ENCODE data around the gene NFIB. TPM values are rescaled to one million over a fixed set of nuclear protein-coding genes. Genes with fewer than 3 reads are reported as not detected.

NFIB gene
- total RNA-seq, 1 experiment from 2014 or later: 35.1 TPM

DNA sequence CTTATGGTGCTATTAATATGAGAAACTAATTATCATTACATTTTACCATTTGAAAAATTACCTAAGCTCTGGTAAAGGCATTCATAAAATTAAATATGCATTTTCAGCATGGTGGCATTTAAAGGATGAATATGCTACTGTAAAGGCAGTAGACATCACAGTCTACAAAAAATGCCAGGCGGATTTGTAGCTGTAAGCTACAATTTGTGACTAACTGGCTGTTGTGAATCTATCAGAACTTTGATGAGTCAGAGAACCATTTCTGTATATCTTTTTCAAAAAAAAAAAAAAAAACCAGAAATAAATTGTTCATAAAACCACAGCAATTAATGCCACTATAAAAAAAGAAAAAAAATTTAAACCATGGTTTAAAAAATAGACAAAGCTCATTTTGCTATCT is 186.3 kb downstream of the NFIB start:
- H3K27ac ChIP-seq: no peak overlapping the region
- no peak for DNase-seq
- intact Hi-C loops (cut with micrococcal nuclease; ENCODE audit: unreplicated experiment): no loop called here
- BruUV-seq (replicated peaks): no TSS peak
- H4K20me1 ChIP-seq (ENCODE audit: insufficient read depth): no peaks in the 10 kb centered on the region
- ChIA-PET POLR2A (ENCODE audit: unreplicated experiment) (interaction anchor here (0.5 kb wide), 1 partner anchor 285 kb away, joined by 6 read pairs; no protein-coding TSS in a partner anchor), CTCF (no interaction called here)
- H3K27me3 ChIP-seq (ENCODE audit: insufficient read depth, low read depth): no peaks in the 10 kb centered on the region
- no peak overlapping the region for H2AFZ ChIP-seq
- H3K4me3 ChIP-seq: no peak overlapping the region
- H3F3A ChIP-seq (ENCODE audit: insufficient read depth, low read depth): no peaks in the 10 kb centered on the region
- H3K9me2 ChIP-seq (ENCODE audit: insufficient read depth): no peaks in the 10 kb centered on the region
- H3K4me1 ChIP-seq (replicated peaks; ENCODE audit: insufficient read depth): no peaks in the 10 kb centered on the region
- TF ChIP-seq, protein P1, sequence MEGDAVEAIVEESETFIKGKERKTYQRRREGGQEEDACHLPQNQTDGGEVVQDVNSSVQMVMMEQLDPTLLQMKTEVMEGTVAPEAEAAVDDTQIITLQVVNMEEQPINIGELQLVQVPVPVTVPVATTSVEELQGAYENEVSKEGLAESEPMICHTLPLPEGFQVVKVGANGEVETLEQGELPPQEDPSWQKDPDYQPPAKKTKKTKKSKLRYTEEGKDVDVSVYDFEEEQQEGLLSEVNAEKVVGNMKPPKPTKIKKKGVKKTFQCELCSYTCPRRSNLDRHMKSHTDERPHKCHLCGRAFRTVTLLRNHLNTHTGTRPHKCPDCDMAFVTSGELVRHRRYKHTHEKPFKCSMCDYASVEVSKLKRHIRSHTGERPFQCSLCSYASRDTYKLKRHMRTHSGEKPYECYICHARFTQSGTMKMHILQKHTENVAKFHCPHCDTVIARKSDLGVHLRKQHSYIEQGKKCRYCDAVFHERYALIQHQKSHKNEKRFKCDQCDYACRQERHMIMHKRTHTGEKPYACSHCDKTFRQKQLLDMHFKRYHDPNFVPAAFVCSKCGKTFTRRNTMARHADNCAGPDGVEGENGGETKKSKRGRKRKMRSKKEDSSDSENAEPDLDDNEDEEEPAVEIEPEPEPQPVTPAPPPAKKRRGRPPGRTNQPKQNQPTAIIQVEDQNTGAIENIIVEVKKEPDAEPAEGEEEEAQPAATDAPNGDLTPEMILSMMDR (conservative IDR thresholded peaks at IDR 0.05): no peak
- TF ChIP-seq EZH2 (IDR thresholded peaks at IDR 0.05; ENCODE audit: low read depth): no peak
- no peak overlapping the region for H3K4me2 ChIP-seq
- H3K79me2 ChIP-seq (ENCODE audit: low read depth): no peaks in the 10 kb centered on the region
- H3K9me3 ChIP-seq (ENCODE audit: insufficient read depth, low read depth): no peaks in the 10 kb centered on the region; the same call in 1 of the 2 replicates
- H3K36me3 ChIP-seq (ENCODE audit: low read depth): no peaks in the 10 kb centered on the region

DNA sequence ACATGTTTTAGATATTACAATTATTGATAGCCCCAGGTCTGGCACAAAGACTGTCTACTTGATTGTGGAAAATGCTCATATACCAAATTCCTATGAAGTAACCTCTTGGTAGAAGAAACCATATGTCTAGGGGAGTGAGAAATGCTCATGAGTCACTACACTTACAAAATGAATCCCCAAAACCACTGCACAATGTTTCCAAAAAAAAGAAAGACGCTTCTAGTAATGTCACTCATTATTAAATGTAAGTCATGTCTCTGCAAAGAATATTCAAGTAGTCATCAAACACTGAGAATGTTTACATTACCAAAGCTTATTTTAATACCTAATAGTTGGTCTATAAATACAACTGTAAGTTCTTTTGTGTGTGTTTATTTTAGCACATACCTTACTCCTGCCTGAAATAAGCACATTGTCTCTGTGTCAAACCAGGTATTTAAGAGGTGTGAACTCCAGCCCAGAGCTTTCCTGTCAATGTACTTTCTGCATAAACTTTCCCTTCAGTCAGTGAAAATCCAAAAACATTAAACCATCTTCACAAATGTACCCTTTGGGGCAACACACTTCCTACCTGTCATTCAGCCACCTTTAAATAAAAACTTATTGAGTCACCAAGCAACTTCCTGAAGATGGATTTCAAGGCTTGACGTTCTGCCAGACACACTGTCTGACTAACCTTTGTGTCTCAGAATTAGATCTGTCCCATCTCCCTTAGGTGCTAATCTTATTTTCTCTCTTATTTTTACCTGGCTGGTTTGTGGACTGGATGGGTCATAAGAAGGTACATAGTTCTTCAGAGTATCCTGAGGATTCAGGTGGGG is 194.0 kb downstream of the NFIB start:
- Histone ChIP-seq H4K20me1 (ENCODE audit: insufficient read depth) (no peaks in the 10 kb centered on the region), H2AFZ (no peak overlapping the region), H3K27ac (0 out of 2 replicates have a peak overlapping the region, but pooled peaks have one; percentile 9), H3K36me3 (ENCODE audit: low read depth) (peaks cover 9% of the 10 kb centered on the region; the same call in 1 of the 2 replicates), H3K4me3 (no peak overlapping the region), H3F3A (ENCODE audit: insufficient read depth, low read depth) (no peaks in the 10 kb centered on the region), H3K9me3 (ENCODE audit: insufficient read depth, low read depth) (no peaks in the 10 kb centered on the region), H3K9me2 (ENCODE audit: insufficient read depth) (no peaks in the 10 kb centered on the region), H3K27me3 (ENCODE audit: insufficient read depth, low read depth) (no peaks in the 10 kb centered on the region), H3K4me1 (replicated peaks; ENCODE audit: insufficient read depth) (peaks cover 9% of the 10 kb centered on the region; the same call in 1 of the 2 replicates), H3K4me2 (no peak overlapping the region), H3K79me2 (ENCODE audit: low read depth) (no peaks in the 10 kb centered on the region)
- no TSS peak for BruUV-seq (replicated peaks)
- intact Hi-C loops (cut with micrococcal nuclease; ENCODE audit: unreplicated experiment): no loop called here
- no peak for TF ChIP-seq EZH2 (IDR thresholded peaks at IDR 0.05; ENCODE audit: low read depth)
- TF ChIP-seq, protein P1 (conservative IDR thresholded peaks at IDR 0.05): no peak
- POLR2A ChIA-PET (ENCODE audit: unreplicated experiment): no interaction called here
- DNase-seq: no peak
- CTCF ChIA-PET: no interaction called here

DNA sequence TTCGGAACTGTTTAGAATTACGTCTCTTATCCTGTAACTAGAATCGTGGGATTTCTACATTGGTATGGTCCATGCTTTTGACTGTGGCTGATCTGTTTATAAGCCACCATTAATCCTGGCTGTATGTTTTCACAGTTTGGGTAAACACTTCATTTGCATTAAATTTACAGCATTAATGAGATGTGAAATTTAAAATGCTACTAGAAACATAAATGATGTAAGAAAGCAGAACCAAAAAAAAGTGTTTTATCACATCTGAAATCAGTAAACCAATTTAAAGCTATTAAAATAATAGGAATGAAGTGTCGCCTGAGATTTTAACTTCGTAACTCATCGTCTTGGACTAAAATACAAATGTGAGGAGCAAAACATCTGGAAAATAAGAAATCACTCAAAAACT is 201.7 kb downstream of the NFIB start:
- Histone ChIP-seq H3K27ac (no peak overlapping the region), H3K27me3 (ENCODE audit: insufficient read depth, low read depth) (no peaks in the 10 kb centered on the region), H2AFZ (no peak overlapping the region), H3K4me1 (replicated peaks; ENCODE audit: insufficient read depth) (no peaks in the 10 kb centered on the region), H3K36me3 (ENCODE audit: low read depth) (peaks cover 9% of the 10 kb centered on the region; the same call in 1 of the 2 replicates), H3K9me2 (ENCODE audit: insufficient read depth) (no peaks in the 10 kb centered on the region), H4K20me1 (ENCODE audit: insufficient read depth) (no peaks in the 10 kb centered on the region), H3F3A (ENCODE audit: insufficient read depth, low read depth) (no peaks in the 10 kb centered on the region), H3K4me2 (no peak overlapping the region), H3K9me3 (ENCODE audit: insufficient read depth, low read depth) (no peaks in the 10 kb centered on the region), H3K4me3 (no peak overlapping the region), H3K79me2 (ENCODE audit: low read depth) (no peaks in the 10 kb centered on the region)
- CTCF ChIA-PET: no interaction called here
- TF ChIP-seq EZH2 (IDR thresholded peaks at IDR 0.05; ENCODE audit: low read depth): no peak
- TF ChIP-seq, protein P1 (conservative IDR thresholded peaks at IDR 0.05): no peak
- intact Hi-C loops (cut with micrococcal nuclease; ENCODE audit: unreplicated experiment): no loop called here
- DNase-seq: no peak
- no TSS peak for BruUV-seq (replicated peaks)
- POLR2A ChIA-PET (ENCODE audit: unreplicated experiment): no interaction called here

Data from PC-9 (cell line).